GM10248 (cell line): ENCODE data around the gene GPHA2.

ENCODE experiments used
- CTCF ChIA-PET: fragments of 300-600 bp; sonication (Branson Sonifier 250); formaldehyde crosslinking; extraction: SDS; loops from one replicate; lab custom pipeline; 2021; ENCODE audit warnings: antibody characterized with exemption; lab: Yijun Ruan, JAX
- POLR2A ChIA-PET: fragments of 350-650 bp; sonication (Branson Sonifier 250); formaldehyde crosslinking; extraction: SDS; loops from one replicate; lab custom pipeline; 2020; ENCODE audit warnings: antibody characterized with exemption; lab: Yijun Ruan, JAX
- DNase-seq: peaks from one replicate; pipeline ENCODE4 v3.0.0; 2012; ENCODE audit errors: extremely low spot score
- CTCF ChIP-seq: IDR thresholded peaks from 2 replicates; pipeline ENCODE4 v1.5.1; 2012; ENCODE audit warnings: mild to moderate bottlenecking, low read depth; ENCODE audit errors: extremely low read depth, missing control alignments, control extremely low read depth

GPHA2 gene

DNA sequence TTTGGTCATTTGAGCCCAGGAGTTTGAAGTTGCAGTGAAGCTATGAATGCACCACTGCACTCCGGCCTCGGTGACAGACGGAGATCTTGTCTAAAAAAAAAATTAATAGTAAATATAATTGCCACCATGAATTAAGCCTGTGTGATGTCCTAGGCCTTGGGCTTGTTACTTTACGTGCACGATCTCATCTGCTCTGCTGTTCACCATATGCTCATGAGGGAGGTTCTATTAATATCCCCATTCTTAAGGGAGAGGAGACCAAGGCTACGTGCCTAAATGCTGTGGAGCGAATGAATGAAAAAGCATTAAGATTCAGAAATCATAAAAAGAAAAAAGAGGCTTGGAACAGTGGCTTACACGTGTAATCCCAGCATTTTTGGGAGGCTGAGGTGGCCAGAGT lies 16.1 kb downstream of the GPHA2 start:
- ChIA-PET CTCF (no interaction called here), POLR2A (no interaction called here)
- no peak for DNase-seq
- TF ChIP-seq CTCF, result no peak

DNA sequence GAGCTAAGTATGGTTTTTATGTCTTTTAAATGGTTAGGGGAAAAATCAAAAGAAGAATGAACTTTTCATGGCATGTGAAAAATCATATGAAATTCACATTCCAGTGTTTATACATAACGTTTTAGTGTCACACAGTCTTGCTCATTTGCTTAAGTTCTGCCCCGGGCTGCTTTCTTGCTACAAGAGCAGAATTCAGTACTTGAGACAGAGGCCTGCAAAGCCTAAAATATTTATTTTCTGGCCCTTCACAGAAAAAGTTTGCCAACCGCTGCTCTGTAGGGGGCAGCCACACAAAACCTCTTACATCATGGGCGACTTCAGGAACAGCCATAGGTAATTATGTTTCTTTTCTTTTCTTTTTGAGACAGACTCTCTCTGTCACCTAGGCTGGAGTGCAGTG lies 17.7 kb downstream of the GPHA2 start:
- ChIA-PET CTCF (interaction anchor here (0.6 to 1.4 kb wide), 4 partner anchors 8 to 30 kb away, joined by 3 to 4 read pairs (median 3); no protein-coding TSS in a partner anchor), POLR2A (no interaction called here)
- DNase-seq, result no peak
- peak; percentile 35 for TF ChIP-seq CTCF

DNA sequence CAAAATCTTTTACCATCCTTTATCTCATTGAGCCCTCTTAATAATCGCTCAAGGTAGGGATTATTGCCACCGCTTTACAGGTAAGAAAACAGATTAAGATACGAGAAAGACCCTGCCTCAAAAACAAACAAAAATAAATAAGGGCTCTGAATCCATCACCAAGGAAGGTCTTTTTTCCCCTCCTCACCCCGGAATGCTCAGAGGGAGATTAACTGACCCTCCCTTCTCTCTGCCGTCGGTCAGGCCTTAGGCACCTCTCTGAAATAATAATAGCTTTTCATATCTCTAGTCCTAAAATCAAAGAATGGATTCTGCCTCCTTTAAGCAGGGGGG lies 18.1 kb downstream of the GPHA2 start:
- ChIA-PET CTCF (interaction anchor here (0.6 to 1.4 kb wide), 3 partner anchors 8 to 30 kb away, joined by 3 read pairs; no protein-coding TSS in a partner anchor), POLR2A (no interaction called here)
- DNase-seq, result no peak
- TF ChIP-seq CTCF, result no peak

DNA sequence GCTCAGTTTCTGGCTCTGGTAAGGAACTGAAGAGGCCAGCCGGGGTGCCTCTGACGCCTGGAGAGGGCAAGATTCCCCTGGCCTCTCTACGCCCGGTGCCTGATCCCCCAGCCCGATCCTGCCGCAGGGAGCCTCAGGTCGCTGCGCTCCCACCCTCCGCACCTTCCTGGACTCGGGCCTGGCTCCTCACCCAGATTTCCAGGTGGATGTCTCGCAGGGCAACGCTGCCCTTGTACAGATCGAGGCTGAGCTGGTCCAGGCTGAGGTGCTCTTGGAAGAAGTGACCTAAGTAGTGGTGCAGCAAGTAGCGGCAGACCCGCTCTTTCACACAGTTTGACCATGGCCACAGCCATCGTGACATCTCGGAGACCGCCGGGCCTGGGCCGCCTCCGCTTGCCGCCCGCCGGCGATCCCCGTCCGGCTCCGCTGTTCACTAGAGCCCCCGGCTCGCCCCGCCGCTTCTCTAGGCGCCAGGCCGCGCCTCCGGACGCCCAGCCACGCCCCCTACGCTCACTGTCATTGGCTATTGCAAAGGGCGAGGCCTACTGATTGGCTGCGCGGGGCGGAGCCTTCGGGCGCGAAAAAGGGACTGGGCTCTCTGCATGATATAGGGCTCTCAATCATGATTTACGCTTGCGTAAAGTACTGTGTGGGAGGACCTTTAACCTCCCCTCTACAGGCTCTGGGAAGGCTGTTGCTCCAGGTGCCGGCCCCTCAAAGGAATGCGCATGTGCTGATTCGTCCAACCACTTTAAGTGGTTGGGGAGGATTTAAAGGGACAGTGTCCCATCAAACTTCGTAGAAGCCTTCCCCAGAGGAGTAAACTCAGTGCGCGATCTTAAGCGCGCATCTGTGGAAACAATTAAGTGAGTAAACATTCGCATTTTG lies 18.7 kb downstream of the GPHA2 start, which contains the start of gene ATG2A:
Gene ATG2A (minus strand): TSS at position 435 of the 888 bp plus-strand sequence. CDS start 74 bp downstream, at position 361.
- no peak for TF ChIP-seq CTCF
- CTCF ChIA-PET, result interaction anchor here (0.6 to 5.7 kb wide), 4 partner anchors 12 to 97 kb away, joined by 3 to 28 read pairs (median 3); partner anchors contain the start of gene ARL2
- POLR2A ChIA-PET, result interaction anchor here (0.6 kb wide), 1 partner anchor 66 kb away, joined by 3 read pairs; no protein-coding TSS in a partner anchor
- peak; percentile 99 for DNase-seq

DNA sequence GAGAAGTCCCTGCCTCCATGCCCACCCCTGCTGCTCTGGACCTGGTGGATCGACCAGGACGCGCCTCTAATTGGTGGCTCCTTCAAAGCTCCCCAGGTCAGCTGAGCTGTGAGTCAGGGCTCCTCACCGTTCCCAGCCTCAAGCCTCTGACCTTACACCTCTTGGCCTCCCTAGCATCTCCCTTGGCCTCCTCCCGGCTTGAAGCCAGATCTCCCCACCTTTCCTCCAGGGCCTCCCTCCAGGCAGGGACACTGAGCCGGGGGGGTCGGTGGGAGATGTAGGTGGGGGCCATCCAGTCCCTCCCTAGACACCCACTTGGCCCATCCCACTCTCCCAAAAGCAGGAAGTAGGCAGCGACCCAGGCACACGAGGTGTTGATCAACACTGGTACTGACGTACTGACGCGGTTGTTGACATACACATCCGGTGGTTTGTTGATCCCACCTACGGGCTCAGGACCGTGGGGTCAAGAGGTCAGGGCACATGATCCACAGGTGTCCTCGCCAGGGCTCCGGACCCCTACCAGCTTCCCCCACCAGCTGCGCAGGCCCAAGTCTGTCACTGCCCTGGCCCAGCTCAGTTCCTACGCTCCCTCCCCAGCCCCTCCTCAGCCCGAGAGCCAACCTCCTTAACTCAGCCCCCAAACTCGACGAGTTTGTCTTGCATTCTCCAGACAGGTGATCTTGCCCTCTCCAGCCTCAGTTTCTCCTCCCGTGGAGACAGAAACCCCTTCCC lies 19.5 kb downstream of the GPHA2 start:
- peak; percentile 59 for DNase-seq
- POLR2A ChIA-PET, result interaction anchor here (0.6 to 0.7 kb wide), 2 partner anchors 65 to 174 kb away, joined by 3 read pairs; no protein-coding TSS in a partner anchor
- CTCF ChIA-PET, result interaction anchor here (1.0 to 5.7 kb wide), 2 partner anchors 23 to 98 kb away, joined by 3 to 28 read pairs; partner anchors contain the start of gene ARL2
- TF ChIP-seq CTCF, result no peak

GRCh38 chr11:64915376-64915887 lies 20.3 kb downstream of the GPHA2 start:
- TF ChIP-seq CTCF, result no peak
- DNase-seq, result no peak
- ChIA-PET CTCF (interaction anchor here (1.0 to 5.7 kb wide), 3 partner anchors 22 to 98 kb away, joined by 3 to 28 read pairs (median 4); no protein-coding TSS in a partner anchor), POLR2A (interaction anchor here (0.7 kb wide), 1 partner anchor 500 kb away, joined by 3 read pairs; no protein-coding TSS in a partner anchor)
